ENCODE data around the gene RPS6KA5.
"Not testable (repeated sequence)": the region's sequence is repeated elsewhere in the genome, so short reads cannot be mapped to it uniquely, and the experiment has no call there.

The RPS6KA5 gene

GRCh38 chr14:90981636-90982035 lies 78.8 kb downstream of the RPS6KA5 start:
- DNase-seq, result no peak

DNA sequence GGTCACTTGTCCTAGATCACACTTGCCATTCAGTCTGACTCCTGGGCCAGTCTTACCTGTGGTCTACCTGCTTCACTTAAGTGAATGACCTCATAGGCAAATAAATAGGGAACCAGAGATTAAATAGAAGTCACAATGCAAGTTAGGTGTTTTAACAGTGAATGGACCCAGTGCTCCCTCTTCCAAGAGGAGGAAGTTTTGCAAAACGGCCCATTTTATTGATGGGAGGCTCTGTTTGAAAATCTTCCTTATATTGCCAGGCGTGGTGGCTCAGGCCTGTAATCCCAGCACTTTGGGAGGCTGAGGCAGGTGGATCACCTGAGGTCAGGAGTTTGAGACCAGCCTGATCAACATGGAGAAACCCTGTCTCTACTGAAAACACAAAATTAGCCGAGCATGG lies 79.8 kb downstream of the RPS6KA5 start:
- not testable (repeated sequence) for DNase-seq

GRCh38 chr14:90979515-90979914 lies 80.9 kb downstream of the RPS6KA5 start:
- DNase-seq, result no peak

GRCh38 chr14:90976101-90976500 lies 84.3 kb downstream of the RPS6KA5 start:
- no peak for DNase-seq

- no peak for DNase-seq
These were observed 88.8 kb downstream of the RPS6KA5 start for GRCh38 chr14:90971687-90972086.

DNA sequence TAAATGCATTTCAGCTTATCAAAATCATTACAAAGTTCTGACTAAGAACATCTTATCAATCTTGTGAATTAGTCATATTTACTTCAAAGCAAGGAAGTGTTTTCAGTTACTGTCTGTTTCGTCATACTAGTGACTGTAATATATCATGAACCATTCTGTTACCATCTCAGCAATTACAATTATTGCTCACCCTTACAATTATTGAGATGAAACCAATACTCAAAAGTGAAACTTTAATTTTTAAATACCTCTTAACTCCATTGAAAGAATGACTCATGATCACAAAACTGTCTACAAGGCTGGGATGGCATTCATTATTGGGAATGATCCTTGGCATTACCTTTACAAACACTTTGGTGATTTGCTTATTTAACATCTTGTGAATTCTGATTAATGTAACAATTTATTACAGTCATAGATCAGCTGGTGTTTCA lies 90.3 kb downstream of the RPS6KA5 start:
- no peak for DNase-seq

DNA sequence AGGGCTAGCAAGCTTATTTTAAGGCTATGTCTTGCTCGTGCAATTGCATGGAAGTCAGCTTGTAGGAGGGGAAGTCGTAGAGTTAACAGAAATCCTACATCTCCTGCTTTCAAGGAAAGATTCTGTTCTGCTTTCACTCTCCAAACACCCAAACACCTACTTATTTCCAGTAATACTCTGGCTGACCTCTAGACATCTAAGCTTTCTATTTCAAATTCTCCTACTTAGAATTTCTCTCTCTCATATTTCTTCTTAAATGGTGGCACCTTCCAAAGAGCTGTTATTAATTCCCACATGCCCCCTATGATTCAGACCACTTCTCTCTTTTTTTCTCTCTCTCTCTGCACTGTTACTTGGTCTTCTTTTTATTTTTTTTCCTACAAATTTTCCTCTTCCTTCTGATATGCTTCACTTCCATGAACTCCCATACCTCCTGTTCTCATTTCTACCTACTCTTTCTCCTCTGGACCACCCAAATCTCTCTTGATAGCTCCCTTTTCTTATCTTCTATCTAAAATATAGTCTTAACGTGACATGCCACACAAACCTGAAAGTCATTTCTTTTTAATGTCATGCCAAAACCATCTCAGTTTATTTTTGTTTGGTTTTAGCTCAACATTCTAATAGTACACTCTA lies 90.8 kb downstream of the RPS6KA5 start:
- no peak for DNase-seq

DNA sequence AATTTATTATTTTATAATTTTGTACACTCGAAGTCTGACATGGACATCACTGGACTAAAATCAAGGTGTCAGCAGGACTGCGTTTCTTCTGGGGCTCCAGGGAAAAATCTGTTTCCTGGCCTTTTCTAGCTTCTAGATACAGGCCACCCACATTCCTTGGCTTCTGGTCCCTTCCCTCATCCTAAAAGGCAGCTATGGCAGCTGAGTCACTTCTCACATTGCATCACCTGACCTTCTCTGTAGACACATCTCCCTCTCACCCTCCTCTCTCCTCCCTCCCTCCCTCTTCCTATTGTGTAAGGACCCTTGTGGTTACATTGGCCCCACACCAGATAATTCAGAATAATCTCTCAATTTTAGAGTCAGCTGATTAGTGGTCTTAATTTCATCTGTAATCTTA lies 92.4 kb downstream of the RPS6KA5 start:
- no peak for DNase-seq

DNA sequence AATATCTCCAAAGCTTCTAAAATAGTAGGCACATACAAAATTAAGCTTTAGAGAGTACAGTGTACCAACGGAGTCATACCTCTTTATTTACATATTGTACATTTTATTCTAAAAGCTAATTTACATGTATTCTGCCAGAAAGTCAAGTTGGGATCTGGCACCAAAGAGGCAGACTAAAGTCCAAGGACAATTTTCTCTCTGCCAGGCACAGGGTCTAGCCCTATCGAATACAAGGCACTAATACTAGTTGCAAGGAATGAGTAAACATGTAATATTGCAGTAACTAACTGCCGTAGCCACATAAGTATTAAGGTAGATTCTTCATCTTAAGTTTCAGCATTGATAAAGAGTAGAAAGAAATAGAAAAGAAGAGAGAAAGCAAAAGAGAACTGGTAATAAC lies 93.9 kb downstream of the RPS6KA5 start:
- DNase-seq, result no peak

GRCh38 chr14:90965765-90966164 lies 94.7 kb downstream of the RPS6KA5 start:
- no peak for DNase-seq

DNA sequence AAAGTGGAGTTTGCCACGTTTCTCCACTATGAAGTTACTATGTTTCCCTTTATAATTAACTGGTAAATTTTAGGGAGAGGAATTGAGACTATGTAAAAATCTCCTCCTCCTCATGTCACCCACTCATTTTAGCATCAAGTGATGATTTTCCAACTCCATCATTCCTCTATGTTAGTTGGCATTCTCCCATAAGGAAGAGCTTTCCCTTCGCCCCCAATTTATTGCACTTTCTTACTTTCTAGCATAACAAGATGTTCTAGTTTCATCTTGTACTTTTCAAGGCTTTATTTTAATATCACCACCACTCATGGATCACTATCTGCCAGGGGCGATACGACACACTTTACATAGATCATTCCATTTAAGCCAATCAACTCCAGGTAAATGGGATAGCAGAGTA lies 97.1 kb downstream of the RPS6KA5 start:
- DNase-seq, result no peak

GRCh38 chr14:90962505-90963109 lies 97.8 kb downstream of the RPS6KA5 start:
- DNase-seq, result no peak

DNA sequence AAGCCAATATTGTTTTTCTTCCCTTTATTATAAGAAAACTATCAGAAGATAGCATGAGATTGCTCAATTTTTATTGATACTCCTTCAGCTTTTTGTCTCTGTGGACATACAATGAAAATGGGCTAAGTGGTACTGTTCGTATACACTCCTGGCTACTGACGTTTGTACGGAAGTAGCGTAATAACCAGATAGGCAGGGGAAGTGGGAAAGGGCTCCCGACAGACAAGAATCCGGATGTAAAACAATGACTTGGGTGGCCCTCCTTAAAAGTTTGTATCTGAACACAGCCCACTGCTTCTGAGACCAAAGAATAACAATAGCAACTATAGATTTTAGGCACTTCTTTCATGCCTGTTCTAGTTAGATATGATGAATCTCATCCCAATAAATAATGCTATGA lies 99.6 kb downstream of the RPS6KA5 start:
- DNase-seq, result no peak

GRCh38 chr14:90959344-90959743 lies 101.1 kb downstream of the RPS6KA5 start:
- DNase-seq, result no peak

DNA sequence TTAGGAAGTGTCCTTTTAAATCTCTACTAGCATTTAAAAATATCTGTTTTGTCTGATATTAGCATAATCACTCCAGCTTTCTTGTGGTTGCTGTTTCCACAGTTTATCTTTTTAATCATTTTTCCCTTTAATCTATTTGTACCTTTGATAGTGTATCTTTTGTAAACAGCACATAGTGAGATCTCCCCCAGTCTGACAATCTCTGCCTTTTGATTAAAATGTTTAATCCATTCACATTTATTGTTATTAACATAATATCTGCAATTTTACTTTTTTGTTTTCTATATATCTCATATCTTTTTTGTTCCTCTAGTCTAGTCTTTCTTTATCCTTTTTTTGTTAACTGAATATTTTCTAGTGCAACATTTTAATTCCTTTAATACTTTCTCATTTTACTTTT lies 104.2 kb downstream of the RPS6KA5 start:
- no peak for DNase-seq

GRCh38 chr14:90953643-90954042 lies 106.8 kb downstream of the RPS6KA5 start:
- not testable (repeated sequence) for DNase-seq

- no peak for DNase-seq
These were observed 117.1 kb downstream of the RPS6KA5 start for GRCh38 chr14:90943367-90943766.

- no peak for DNase-seq
These were observed 117.9 kb downstream of the RPS6KA5 start for GRCh38 chr14:90942511-90942910.

GRCh38 chr14:90941706-90942105 lies 118.7 kb downstream of the RPS6KA5 start:
- no peak for DNase-seq

DNA sequence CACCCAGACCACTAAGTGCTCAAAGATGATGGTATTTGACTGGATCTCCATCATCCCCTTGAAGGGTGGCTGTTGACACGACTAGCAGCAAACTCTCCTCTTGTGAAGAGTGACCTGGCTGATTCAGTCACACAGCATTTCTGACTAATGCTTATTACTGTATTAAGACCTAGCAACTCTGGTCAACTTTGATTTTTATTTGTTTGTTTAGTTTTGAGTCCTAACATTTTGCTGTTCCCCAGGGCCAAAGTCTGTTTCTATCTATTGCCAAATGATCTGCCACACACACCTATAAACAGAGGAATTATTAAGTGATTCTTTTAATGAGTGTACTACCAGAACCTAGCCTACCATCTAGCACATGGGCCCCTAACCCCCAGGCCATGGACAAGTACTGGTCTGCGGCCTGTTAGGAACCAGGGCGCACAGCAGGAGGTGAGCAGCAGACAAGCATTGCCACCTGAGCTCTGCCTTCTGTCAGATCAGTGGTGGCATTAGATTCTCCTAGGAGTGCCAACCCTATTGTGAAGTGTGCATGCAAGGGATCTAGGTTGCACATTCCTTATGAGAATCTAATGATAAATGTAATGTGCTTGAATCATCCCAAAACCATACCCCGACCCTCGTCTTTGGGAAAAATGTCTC lies 120.0 kb downstream of the RPS6KA5 start:
- no peak for DNase-seq

- not testable (repeated sequence) for DNase-seq
These were observed 121.1 kb downstream of the RPS6KA5 start for GRCh38 chr14:90939252-90939795.

DNA sequence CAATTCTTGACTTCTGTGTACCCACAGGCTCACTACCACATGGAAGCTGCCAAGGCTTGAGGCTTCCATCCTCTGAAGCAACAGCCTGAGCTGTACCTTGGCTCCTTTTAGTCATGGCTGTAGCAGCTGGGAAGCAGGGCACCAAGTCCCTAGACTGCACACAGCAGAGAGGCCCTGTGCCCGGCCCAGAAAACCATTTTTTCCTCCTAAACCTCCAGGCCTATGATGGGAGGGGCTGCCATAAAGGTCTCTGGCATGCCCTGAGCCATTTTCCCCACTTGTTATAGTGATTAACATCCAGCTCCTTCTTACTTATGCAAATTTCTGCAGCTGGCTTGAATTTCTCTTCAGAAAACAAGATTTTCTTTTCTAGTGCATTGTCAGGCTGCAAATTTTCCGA lies 121.8 kb downstream of the RPS6KA5 start:
- DNase-seq, result no peak

DNA sequence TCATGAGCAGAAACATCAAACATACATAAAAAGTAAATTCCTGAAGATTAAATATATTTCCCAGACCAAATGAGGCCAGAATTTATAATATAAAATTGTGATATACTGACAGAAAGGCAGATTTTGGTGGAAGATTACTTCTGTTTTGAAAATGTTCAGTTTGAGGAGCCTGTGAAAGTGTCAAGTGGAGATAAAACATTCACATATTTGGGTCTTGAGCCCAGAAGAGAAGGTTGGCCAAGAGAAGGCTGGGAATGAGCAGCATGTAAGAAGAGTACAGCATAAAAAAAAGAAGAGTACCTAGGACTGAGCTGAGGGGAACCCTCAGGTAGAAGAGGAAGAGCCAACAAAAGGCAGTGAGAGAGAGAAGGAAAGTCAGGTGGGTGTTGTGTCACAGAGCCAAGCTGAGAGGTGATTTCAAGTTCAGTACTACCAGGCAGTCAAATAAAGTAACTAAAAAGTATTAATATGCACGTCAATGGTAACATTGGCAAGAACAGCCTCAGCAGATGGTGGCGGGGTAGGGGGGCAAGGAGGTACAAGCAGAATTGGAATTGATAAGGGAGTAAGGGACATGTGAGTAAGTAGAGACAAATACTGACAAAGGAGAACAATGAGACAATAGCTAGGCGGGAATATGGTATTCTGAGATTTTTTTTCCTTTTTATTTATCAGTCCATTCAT lies 123.5 kb downstream of the RPS6KA5 start:
- no peak for DNase-seq
